Measurements from ENCODE around the gene KLHL13. TPM values are rescaled to one million over a fixed set of nuclear protein-coding genes. Genes with fewer than 3 reads are reported as not detected.

The KLHL13 gene
- total RNA-seq, 4 donors from 2014 or later: 1.2 to 5.2 (median 2.0) TPM

DNA sequence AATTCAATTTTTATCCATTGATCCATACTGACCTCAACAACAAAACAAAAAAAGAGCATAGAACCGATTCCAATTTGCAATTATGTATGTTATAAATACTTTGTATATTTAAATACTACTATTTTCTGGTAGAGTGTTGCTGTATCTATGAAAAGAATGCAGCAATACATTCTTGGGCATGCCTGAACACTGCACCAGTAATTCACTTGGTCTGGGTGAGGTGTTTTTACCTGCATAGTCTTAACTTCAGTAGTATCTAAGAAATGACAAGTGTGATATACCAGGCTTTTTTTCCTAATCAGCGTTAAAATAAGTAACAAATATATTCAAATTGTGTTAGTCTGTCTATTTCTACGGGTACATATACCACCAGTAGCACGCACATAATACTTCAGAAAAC, 120.2 kb downstream of the KLHL13 start:
- DNase-seq (ENCODE audit: low spot score) (no peak), ATAC-seq (ENCODE audit: low FRiP score) (no peak)
- no peak for TF ChIP-seq CTCF (IDR thresholded peaks at IDR 0.05)

DNA sequence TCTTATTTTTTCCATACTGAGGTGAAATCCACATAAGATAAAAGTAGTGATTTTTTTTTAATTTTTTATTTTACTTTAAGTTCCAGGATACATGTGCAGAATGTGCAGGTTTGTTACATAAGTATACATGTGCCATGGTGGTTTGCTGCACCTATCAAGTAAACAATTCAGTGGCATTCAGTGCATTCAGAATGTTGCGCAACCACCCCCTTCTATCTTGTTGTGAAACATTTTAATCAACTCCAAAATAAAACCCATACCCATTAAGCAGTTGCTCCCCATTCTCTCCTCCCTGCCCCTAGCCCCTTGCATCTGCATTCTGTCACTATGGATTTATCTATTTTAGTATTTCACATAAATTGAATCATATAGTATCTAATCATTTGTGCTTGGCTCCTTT, 121.2 kb downstream of the KLHL13 start:
- DNase-seq (ENCODE audit: low spot score): no peak
- no peak for TF ChIP-seq CTCF (IDR thresholded peaks at IDR 0.05)
- no peak for ATAC-seq (ENCODE audit: low FRiP score)

GRCh38 chrX:117992192-117992723, 124.4 kb downstream of the KLHL13 start:
- ATAC-seq (ENCODE audit: low FRiP score): no peak
- DNase-seq (ENCODE audit: low spot score): no peak

DNA sequence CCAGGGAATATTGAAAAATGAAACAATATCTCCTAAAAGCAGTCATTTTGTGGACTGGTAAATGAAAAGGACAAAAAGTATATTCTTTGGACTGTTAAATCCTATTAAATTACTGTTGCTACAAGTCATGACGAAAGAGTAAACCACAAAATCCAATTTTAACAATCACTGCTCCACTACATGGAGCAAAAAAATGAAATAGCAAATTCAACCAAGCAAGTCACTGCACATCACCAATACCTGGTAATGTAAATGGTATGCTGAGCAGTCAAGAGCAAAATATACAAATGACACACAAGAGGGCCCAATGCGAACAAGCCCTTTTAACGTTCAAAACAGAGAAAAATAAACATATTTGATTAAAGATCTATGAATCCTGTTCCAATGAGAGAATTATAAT, 126.2 kb downstream of the KLHL13 start:
- no peak for ATAC-seq (ENCODE audit: low FRiP score)
- DNase-seq (ENCODE audit: low spot score): no peak
- no peak for TF ChIP-seq CTCF (IDR thresholded peaks at IDR 0.05)

More at GRCh38 chrX:117992192-117992723, 124.4 kb downstream of the KLHL13 start:
- no peak for TF ChIP-seq CTCF (IDR thresholded peaks at IDR 0.05)

DNA sequence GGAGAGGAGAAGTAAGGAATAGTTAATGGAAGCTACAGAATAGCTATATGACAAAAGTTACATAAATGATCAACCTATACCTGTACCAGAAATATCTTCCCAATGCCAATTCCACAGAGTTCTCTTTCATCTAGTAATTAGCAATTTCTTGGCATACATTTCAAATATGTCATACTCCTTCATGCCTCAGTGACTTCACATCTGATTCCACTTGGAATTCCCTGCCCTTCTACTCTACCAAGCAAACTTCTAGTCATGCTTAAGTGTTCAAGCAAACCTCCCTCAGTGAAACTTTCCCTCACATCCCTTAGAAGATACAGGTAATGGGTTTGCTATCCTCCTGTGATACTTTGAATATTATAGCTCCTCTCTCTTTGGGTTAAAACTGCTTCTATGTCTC, 127.1 kb downstream of the KLHL13 start:
- no peak for ATAC-seq (ENCODE audit: low FRiP score)
- no peak for TF ChIP-seq CTCF (IDR thresholded peaks at IDR 0.05)
- no peak for DNase-seq (ENCODE audit: low spot score)

DNA sequence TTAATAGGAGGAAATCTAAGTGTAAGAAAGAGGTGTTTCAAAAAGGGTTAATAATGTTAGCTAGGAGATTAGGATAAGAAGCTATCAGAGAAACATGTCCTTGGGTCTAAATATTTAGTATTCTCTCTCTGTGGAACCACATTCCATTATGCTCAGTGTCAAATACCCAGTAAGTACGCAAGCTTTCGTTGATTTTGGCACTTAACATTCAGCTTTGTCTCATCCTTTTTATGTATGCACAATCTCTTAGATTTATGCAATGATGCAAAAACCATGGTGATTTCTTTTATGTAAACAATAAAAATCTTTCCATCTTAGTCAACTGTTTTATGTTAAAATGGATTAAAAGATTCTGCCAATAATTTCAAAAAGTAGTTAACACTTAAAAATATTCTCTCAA, 129.2 kb downstream of the KLHL13 start:
- ATAC-seq (ENCODE audit: low FRiP score) (no peak), DNase-seq (ENCODE audit: low spot score) (no peak)
- no peak for TF ChIP-seq CTCF (IDR thresholded peaks at IDR 0.05)

- no peak for DNase-seq (ENCODE audit: low spot score)
- ATAC-seq (ENCODE audit: low FRiP score): no peak
- no peak for TF ChIP-seq CTCF (IDR thresholded peaks at IDR 0.05)
Measured at GRCh38 chrX:117985241-117985640, 131.4 kb downstream of the KLHL13 start.
